HG02642 (cell line): ENCODE results near the gene NT5DC1.
"Not testable (repeated sequence)": the region's sequence is repeated elsewhere in the genome, so short reads cannot be mapped to it uniquely, and the experiment has no call there.

Experiments
- ATAC-seq: cut with Tn5 transposase; IDR thresholded peaks from one replicate; pipeline ENCODE4 v1.9.1; 2021; ENCODE audit warnings: mild to moderate bottlenecking; ENCODE audit not compliant: unreplicated experiment, poor library complexity

Gene NT5DC1

DNA sequence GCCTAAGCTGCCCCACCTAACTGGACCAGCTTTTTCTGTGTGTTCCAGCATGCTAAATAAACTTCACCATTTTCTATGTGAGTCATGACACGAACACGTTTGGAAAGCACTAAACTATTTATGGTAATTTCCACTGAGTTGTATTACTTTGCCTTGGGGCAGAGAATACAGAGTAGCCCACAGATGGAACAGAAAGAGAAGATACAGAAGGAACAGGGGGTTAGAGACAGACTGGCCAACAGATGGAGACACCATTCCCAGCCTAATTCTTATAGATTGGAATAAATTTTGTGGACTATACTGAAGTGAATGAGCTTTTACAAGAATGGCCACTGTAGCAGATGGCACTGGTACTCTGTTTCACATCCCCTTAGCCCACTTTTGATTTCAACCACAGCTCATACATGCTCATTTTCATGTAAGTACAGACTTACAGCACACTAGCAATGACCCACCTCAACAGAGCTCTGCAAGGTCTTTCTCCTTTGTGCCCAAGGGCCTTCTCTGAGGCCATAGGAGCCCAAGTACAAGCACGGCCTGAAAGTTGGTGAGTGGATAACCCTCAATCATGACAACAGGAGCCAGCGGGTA, 13.1 kb upstream of the NT5DC1 start:
- ATAC-seq: peak; percentile 97

DNA sequence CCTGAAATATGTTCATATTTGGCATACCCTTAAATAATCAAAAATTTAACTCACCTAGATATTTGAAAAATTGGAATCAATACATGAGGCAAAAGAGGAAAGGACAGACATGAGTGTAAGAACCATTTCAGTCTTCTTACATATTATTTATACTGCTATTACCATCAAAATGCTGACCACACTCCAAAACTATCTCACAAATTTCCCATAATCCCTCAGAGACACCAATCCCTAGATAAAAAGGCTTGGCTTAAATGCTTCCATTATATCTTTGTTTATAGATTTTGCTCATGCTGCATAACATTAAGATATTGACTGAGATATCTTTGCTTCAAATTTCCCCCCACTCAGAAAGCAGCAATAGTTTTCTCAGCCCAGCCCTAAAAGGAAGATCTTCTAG, 11.7 kb upstream of the NT5DC1 start:
- ATAC-seq: no peak

DNA sequence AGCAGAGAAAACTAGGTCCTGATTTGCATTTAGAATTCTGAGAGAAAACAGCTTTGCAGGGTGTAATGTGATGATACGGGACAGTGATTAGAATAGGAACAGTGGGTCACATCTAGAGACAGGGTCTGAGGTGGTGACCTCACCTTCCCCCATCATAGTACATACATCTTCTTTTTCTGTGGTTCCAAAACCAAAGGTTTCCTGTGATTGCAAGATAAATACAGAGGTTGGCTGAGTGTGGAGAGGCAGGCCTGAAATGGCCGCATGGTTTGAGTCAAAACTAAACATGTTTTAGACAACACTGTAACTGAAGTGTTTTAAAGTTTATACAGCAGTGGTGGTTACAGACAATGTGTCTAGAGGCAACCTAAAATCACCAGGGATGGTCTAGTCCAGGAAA, 10.4 kb upstream of the NT5DC1 start:
- peak; percentile 63 for ATAC-seq

DNA sequence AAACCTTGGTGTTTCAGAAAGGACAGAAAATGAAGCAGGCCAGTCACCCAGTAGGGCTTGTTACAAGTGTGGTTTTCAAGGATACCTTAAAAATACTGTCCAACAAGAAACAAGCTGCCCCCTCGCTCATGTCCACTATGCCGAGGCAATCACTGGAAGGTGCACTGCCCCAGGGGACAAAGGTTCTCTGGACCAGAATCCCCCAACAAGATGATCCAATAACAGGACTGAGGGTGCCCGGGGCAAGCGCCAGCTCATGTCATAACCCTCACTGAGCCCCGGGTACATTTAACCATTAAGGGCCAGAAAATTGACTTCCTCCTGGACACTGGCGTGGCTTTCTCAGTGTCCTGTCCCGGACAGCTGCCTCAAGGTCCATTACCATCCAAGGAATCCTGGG, 6.6 kb upstream of the NT5DC1 start:
- ATAC-seq: no peak

DNA sequence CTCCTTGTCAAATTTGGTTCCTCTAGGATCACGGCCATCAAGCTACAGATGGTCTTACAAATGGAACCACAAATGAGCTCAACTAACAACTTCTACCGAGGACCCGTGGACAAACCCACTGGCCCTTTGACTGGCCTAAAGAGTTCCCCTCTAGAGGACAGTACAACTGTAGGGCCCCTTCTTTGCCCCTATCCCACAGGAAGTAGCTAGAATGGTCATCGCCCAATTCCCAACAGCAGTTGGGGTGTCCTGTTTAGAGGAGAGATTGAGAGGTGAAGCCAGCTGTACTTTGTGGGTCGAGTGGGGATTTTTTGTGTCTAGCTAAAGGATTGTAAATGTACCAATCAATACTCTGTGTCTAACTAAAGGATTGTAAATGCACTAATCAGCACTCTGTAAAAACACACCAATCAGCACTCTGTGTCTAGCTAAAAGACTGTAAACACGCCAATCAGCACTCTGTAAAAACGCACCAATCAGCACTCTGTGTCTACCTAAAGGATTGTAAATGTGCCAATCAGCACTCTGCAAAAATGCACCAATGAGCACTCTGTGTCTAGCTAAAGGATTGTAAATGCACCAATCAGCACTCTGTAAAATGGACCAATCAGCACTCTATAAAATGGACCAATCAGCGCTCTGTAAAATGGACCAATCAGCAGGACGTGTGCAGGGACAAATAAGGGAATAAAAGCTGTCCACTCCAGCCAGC, 4.4 kb upstream of the NT5DC1 start:
- ATAC-seq: not testable (repeated sequence)

DNA sequence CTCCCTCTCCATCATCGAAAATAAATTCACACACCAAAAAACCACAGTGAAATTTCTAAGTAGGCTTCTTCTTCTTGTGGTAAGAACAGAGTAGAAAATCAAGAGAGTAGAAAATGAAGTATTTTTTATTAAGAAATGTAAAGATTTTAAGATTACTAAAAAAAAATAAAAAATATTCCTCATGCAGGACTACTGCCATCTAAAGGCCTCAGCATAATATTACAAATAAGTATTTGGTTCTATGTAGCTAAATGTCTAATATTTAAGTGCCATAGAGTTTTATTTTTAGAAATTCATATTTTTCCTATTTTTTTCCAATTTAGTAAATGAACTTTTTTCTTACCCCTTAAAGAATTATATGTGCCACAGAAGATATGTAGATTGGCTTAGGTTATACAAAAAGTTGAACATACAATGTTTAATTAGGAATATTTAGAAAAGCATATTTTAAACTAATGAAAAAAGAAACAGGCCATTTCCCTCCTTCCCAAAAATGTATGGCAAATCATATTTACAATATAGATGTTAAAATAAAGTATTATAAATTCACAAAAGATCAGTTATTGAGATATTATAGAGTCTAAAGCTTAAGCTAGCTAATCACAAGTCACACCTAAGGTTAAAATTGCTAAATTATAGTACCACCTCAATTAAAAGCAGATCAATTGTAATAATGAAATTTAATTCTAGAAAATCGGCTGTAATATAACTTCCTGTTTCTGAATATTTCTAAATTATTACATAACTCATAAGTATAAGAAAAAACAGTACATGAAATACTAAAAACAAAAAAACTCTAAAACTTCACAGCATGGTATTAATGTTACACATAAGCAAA, 3.5 kb upstream of the NT5DC1 start:
- ATAC-seq: no peak

DNA sequence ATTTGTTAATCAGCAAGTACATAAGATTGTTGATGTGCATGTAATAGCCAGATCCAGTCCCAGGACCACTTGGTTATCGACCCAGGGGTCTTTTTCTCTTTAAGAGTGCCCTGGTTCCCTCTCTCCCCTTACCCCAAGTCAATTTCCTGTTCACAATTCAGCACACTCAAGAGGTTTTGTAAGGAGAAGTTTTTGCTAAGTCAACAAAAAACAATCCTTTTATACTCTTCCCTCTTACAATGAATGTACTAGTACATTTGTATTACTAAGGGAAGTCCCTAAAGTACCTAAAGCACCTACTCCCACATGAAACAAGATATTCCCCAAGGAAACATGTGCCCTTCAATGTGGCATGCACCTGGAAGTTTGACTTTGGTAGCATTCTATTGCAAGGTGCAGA, 1.6 kb upstream of the NT5DC1 start:
- no peak for ATAC-seq

DNA sequence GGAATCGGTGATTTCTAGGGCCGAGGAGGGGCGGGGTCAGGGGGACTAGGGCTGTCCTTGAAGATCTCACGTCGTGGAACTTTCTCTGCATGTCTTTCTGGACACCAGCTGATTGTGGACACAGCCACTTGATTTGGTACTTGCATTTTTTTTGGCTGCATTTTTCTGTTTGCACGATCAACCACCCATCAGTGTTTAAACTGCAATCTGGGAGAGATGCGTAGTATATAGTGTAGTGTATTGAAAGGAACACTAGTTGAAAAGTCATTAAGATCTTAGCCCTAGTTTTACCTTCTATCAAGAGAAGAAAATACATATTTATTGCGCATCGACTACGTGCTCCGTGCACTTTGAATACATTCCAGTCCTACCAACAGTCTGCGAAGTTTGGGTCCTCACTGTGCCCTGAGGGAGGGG, 657 bp downstream of the NT5DC1 start:
- no peak for ATAC-seq

DNA sequence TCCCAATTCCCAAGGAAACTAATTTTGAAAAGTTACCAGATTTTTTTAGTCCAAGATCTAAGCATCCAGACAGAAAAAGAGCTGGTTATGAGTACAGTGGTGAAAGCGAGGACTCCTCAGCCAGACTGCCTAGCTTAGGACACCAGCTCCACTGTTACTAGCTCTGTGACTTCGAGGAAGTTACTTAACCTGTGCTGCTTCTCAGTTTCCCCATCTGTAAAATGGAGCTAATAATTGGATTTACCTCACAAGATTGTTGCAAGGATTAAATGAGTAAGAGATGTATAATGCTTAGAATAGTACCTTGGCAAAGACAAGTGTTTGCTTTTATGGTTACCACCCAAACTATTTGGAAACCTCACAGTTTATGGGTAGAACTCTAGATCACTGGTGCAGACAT, 1.1 kb downstream of the NT5DC1 start:
- no peak for ATAC-seq

DNA sequence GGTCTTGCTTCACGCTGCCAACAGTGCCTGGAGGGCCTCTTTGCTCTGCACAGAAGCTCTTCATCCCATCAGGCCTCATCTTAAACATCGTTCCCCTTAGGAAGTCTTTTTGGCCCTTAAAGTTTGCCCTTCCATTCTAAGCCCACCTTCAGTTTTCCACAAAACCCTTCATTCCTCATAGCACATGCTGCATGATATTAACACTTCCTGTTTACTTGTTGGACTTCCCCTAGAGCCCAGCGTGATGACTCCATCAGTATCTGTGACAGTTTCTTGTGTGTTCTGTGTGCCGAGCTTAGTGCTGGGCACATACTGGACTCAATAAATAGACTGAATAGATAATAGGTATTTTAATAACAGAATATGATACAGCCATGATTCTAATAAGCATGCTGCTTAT, 2.2 kb downstream of the NT5DC1 start:
- ATAC-seq: no peak

DNA sequence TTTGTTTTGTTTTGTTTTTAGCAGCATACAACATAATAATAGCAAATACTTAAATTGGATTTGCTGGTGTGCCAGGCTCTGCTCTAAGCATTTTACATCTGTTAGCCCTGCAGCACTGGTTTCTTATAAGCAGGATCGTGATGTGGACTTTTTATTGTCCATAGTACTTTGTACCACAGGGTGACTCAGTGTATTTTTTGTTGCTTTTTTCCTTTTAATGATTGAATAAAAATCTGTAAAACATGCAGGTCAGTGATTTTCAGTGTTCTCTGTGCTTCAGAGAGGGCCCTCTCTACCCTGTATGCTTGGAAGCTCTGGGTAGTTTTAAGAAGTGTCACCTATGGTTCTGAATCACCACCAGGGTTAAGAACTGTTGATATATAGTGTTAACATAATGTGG, 4.0 kb downstream of the NT5DC1 start:
- ATAC-seq: no peak

DNA sequence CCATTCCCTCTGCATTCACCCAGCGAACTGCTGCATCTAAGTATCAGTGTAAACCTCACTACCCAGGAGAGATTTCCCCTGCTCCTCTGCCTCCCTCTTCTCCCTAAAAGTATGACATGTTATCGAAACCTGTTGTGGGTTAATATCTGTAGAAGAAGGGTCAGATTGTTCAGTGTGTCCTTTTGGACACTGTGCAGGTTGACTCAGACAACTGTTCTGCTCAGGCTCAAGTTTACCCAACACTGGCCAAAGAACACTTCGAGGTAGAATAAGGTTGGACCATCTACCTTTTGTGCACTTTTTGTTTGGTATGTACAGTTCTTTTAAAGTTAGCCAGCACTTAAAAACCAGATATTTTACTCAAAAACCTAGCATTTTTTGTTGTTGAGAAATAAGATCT, 4.6 kb downstream of the NT5DC1 start:
- no peak for ATAC-seq

DNA sequence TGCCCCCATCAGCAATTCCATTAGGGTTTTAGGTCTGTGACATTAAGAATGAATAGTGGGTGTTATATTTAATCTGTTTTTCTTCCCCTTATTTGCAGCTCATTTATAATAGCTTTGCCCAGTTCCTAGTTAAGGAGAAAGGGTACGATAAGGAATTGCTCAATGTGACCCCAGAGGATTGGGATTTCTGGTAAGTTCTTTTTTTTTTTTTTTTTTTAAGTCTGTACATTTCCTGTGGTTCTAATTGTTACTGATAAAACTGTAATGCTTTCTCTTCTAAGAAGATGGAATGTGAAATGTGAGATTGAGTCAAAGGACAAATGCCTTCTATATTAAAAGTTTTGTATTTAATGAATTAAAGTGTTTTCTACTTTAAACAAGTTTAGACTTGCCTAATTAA, 5.5 kb downstream of the NT5DC1 start:
- no peak for ATAC-seq

DNA sequence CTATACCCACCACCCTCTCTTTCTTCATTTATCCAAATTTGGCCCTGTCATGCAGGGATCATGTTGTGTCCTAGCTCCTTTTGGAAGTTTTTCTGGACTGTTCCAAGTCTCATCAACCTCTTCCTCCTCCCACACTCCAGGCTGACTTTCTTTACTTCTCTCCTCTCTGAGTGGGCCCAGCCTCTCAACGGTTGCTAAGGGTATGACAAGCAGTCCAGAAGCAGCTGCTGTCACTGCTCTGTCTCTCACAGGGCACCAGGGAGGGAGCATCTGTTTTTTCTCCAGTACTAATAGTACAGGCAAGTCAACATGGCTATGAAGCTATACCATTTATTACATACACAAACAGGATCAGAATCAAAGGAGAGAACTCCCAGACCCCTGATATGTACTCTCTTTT, 8.2 kb downstream of the NT5DC1 start:
- no peak for ATAC-seq

DNA sequence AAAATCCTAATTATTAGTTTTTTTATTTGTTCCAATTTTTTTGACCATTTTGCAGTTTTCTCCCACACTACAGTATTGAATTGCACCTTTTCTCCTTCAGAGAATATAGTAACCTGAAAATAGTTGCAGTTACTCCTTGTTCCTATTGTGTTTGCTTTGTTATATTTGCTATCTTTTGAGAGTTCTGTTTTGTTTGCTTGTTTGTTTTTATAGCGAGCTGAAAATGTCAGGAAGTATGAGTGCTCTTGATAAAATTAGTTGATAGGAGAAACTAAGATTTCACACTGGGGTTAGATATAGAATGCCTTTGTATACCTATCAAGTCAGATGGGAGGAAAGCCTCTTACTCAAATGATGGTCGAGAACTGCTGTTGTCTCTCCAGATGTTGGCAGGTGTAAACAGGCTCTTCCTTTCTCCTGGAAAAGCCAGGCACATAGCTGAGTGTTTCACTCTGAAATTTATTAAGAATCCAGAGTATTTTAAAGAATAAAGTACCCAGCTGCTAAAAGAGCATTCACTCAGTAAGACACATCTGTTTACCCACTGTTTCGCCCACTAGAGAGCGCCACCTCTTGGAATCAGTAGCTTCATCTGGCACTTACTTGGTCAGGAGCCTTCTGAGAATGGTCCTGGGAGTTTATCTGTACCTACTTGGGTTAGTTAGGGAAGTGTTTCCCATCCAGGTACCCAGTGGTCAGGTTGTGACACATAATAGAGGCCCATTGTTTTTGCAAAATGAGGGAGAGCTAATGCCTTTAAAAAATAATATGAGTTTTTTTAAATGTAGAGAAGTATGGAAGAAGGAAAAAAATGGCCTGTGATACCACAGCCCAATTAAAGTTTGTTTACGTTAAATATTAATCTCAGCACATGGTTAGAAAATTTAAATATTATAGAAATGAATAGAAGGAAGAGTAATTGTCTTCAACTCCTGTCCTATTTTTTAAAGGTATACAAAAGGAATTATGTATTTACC, 11.2 kb downstream of the NT5DC1 start:
- peak; percentile 66 for ATAC-seq

DNA sequence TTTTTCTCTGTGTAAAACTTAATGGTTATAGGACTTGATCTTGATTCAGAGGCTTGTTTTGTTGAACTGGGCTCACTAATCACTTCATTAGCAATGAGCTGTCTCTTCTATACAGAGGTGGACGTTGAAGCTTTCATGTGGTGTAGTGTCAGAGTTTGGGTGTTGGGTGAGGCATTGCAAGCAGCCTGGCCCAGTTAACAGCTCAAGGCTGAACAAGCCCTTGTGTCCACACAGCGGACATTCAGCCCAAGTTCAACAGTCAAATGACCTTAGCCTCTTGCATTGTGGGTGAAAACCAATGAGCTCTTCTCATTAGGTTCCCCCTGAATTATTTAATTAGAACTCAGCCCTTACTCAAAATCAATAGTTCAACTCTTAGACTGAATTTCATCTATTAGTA, 12.7 kb downstream of the NT5DC1 start:
- ATAC-seq: no peak

DNA sequence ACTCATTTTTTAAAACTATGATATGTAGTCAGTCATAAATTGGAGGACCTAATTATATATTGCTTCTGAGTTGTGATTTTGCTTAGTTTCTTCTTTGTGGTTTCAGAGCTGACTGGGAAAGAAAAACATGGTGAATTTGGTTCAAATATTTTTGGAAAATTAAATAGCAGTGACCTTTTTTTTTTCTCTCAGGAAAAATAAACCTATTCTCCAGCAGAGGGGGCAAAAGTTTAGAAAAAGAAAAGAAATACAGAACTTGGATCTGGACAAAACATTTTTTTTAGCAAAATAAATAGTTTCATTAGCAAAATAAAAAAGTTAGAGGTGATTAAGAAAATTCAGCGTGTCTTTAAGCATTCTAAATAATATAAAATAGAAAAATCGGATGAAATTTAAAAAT, 15.1 kb downstream of the NT5DC1 start:
- no peak for ATAC-seq

DNA sequence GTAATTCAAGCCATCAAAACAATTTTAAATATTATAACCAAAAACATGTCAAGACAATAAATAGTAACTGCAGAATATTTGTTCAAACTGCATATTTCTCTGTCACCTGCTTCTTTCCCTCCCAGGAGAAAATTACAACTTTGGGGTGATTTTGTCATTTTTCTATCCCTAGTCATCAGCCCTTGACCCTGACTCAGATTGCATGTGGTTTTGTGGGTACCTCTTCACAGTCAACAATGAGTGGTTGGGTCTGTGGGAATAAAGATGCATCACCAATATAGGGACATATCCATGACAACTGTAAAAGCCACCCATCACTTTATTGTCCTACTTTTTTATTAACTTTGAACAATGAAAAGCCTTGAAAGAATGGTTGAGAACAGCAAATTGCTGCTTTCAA, 18.0 kb downstream of the NT5DC1 start:
- no peak for ATAC-seq

DNA sequence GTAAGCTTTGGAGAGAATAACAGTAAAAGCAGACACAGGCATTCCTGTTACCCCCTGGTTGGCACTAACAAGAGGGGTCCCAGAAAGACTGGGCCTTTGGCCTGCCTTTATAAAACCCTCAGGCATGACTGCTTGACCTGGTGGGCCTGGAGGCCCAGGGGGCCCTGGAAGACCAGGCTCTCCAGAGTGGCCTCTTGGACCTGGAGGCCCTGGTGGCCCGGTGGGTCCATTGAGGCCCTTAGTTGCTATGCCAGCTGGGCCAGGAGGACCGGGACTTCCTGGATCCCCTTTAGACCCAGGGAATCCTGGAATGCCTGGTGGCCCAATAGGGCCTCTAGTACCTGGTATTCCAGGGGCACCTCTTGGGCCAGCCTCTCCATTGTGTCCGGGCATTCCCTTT, 19.8 kb downstream of the NT5DC1 start:
- ATAC-seq: no peak

DNA sequence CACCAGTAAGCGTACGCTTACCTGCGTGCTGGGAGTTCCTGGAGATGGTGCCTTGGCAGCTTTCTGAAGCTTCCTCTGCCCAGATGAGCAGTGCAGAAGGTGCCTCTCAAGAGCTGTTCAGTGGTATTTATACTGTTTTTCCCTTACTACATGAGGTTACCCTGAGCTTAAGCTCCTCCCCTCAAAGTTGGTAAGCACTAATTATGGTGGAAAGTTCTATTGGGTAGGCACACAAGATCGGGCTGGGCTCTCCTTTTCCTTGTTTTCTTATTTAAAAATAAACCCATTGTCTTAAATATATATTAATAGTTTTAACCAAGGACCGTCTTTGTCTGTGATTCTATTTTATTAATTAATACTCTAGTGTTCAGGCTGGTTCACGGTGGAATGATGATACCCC, 25.4 kb downstream of the NT5DC1 start, which contains the start of gene COL10A1:
TSS of gene COL10A1 (minus strand) at position 101 of the 400 bp plus-strand sequence. CDS start 640 bp downstream, outside the sequence.
- ATAC-seq: no peak
